ENCODE measurements around the gene MAST4. TPM values are rescaled to one million over a fixed set of nuclear protein-coding genes. Genes with fewer than 3 reads are reported as not detected.

MAST4 gene
- total and polyA plus RNA-seq, 4 donors = 17.1 to 34.6 (median 21.0) TPM

GRCh38 chr5:67147760-67148159, 551.6 kb downstream of the MAST4 start:
- 93% methylated on average over 2 of the region's 3 CpGs for WGBS (ENCODE audit: insufficient coverage)
- DNase-seq (ENCODE audit: low read depth in 4 of 6, low spot score in 6 of 6) = no peak
- no peak overlapping the region for H3K27ac ChIP-seq (ENCODE audit: low read depth, low read length)
- no peaks in the 10 kb centered on the region for H3K9me3 ChIP-seq (ENCODE audit: control insufficient read depth, insufficient read depth, low read length)
- H3K27me3 ChIP-seq (ENCODE audit: control insufficient read depth, insufficient read depth, low read length) = no peaks in the 10 kb centered on the region
- no peaks in the 10 kb centered on the region for H3K4me1 ChIP-seq (ENCODE audit: control insufficient read depth, insufficient read depth, low read length)
- no peak overlapping the region for H3K4me3 ChIP-seq (ENCODE audit: low read depth, low read length)
- H3K36me3 ChIP-seq (ENCODE audit: control insufficient read depth, insufficient read depth, low read length) = peaks cover 6% of the 10 kb centered on the region

DNA sequence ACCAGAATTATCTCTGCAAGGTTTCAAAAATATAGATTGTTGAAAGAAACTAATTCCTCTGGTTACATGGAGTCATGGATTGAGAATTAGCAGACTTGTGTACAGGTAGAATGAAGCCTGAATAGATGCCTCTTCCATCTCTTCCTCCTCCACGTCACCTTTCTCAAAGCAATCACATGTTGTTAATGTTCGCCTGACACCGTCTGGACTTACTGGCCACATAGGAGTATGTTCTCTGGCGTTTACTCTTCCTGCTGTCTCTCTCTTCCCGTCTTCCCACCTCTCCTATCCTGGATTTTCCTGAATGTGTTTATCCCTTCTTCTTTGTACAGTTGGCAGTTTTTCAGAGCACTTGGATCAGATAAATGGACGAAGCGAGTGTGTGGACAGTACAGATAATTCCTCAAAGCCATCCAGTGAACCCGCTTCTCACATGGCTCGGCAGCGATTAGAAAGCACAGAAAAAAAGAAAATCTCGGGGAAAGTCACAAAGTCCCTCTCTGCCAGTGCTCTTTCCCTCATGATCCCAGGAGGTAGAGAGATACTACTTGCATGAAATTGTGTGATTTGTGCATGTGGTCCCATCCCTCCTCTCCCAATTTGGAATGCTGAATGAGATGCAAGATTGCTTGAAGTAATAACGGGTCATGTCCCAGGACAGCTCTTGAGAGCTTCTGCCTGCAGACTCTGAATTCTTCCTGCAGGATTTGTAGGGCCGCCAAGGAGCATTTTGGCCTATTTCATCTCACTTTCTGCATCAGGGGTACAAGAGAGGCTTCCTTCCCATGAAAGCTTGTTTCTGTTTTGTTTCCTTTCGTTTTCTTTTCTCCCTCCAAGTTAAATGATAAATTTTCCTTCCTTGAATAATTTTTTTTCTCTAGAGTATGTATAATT, 553.1 kb downstream of the MAST4 start:
- Histone ChIP-seq H3K4me1 (ENCODE audit: control insufficient read depth, insufficient read depth, low read length) (no peaks in the 10 kb centered on the region), H3K36me3 (ENCODE audit: control insufficient read depth, insufficient read depth, low read length) (peaks cover 6% of the 10 kb centered on the region), H3K27ac (ENCODE audit: low read depth, low read length) (no peak overlapping the region), H3K9me3 (ENCODE audit: control insufficient read depth, insufficient read depth, low read length) (no peaks in the 10 kb centered on the region), H3K27me3 (ENCODE audit: control insufficient read depth, insufficient read depth, low read length) (no peaks in the 10 kb centered on the region), H3K4me3 (ENCODE audit: low read depth, low read length) (no peak overlapping the region)
- 74% methylated on average over 5 of the region's 14 CpGs for WGBS (ENCODE audit: insufficient coverage)
- no peak for DNase-seq (ENCODE audit: low read depth in 4 of 6, low spot score in 6 of 6)

DNA sequence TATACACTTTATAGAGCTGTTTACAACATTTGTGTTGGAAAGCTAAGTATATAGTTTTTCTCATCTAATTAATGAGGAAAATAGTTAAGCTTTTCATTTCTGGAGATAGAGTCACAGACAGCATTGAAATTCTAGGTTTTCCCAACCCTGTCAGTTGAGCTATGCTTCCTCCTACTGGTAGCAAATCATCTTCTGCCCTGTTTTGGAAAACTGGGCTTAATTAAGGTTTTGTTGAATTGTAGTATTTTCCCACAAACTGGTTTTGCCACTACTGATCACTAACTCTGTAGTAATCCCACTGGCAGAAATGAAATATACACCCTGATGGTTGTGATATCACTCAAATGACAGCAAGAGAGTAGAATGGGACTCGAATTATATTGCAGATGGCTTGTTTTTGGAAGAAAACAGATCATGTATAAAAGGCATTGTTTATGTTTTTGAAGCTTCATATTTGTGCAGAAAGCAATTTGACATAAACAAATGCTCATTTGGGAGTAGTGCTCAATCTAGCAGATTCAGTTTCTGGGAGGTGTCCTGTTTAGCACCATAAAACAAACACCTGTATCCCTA, 553.8 kb downstream of the MAST4 start:
- no peaks in the 10 kb centered on the region for H3K27me3 ChIP-seq (ENCODE audit: control insufficient read depth, insufficient read depth, low read length)
- peaks cover 5% of the 10 kb centered on the region for H3K36me3 ChIP-seq (ENCODE audit: control insufficient read depth, insufficient read depth, low read length)
- H3K9me3 ChIP-seq (ENCODE audit: control insufficient read depth, insufficient read depth, low read length) = no peaks in the 10 kb centered on the region
- H3K27ac ChIP-seq (ENCODE audit: low read depth, low read length) = no peak overlapping the region
- no peak overlapping the region for H3K4me3 ChIP-seq (ENCODE audit: low read depth, low read length)
- H3K4me1 ChIP-seq (ENCODE audit: control insufficient read depth, insufficient read depth, low read length) = no peaks in the 10 kb centered on the region
- DNase-seq (ENCODE audit: low read depth in 4 of 6, low spot score in 6 of 6) = peak in 2 of 6 donors; percentile 64 to 74
- 86% methylated on average over 1 of the region's 1 CpG for WGBS (ENCODE audit: insufficient coverage)

GRCh38 chr5:67152400-67152799, 556.2 kb downstream of the MAST4 start:
- Histone ChIP-seq H3K9me3 (ENCODE audit: control insufficient read depth, insufficient read depth, low read length) (no peaks in the 10 kb centered on the region), H3K4me1 (ENCODE audit: control insufficient read depth, insufficient read depth, low read length) (no peaks in the 10 kb centered on the region), H3K4me3 (ENCODE audit: low read depth, low read length) (no peak overlapping the region), H3K27me3 (ENCODE audit: control insufficient read depth, insufficient read depth, low read length) (no peaks in the 10 kb centered on the region), H3K27ac (ENCODE audit: low read depth, low read length) (no peak overlapping the region), H3K36me3 (ENCODE audit: control insufficient read depth, insufficient read depth, low read length) (no peaks in the 10 kb centered on the region)
- 95% methylated on average over 6 of the region's 6 CpGs for WGBS (ENCODE audit: insufficient coverage)
- DNase-seq (ENCODE audit: low read depth in 4 of 6, low spot score in 6 of 6) = no peak

DNA sequence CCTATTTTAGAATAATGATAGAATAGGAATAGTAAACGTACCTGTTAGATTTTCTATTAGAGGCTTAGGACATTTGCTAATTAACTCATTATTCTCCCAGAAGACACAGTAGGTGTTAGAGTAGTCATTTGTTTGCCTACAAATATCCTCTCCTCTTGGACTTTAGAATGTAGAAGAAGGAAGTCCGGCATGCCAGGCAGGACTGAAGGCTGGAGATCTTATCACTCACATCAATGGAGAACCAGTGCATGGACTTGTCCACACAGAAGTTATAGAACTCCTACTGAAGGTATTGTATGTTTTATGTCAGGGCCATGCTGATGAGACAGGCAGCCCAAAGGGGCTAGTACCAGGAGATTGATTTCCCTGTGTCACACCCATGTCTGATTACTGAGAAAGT, 557.1 kb downstream of the MAST4 start:
- H3K36me3 ChIP-seq (ENCODE audit: control insufficient read depth, insufficient read depth, low read length) = no peaks in the 10 kb centered on the region
- H3K27me3 ChIP-seq (ENCODE audit: control insufficient read depth, insufficient read depth, low read length) = no peaks in the 10 kb centered on the region
- no peak overlapping the region for H3K4me3 ChIP-seq (ENCODE audit: low read depth, low read length)
- H3K27ac ChIP-seq (ENCODE audit: low read depth, low read length) = no peak overlapping the region
- no peaks in the 10 kb centered on the region for H3K9me3 ChIP-seq (ENCODE audit: control insufficient read depth, insufficient read depth, low read length)
- no peaks in the 10 kb centered on the region for H3K4me1 ChIP-seq (ENCODE audit: control insufficient read depth, insufficient read depth, low read length)
- no CpG with 5 or more reads among the region's 2 CpGs for WGBS (ENCODE audit: insufficient coverage)
- no peak for DNase-seq (ENCODE audit: low read depth in 4 of 6, low spot score in 6 of 6)

GRCh38 chr5:67154556-67155206, 558.5 kb downstream of the MAST4 start:
- Histone ChIP-seq H3K27ac (ENCODE audit: low read depth, low read length) (no peak overlapping the region), H3K36me3 (ENCODE audit: control insufficient read depth, insufficient read depth, low read length) (no peaks in the 10 kb centered on the region), H3K27me3 (ENCODE audit: control insufficient read depth, insufficient read depth, low read length) (no peaks in the 10 kb centered on the region), H3K4me1 (ENCODE audit: control insufficient read depth, insufficient read depth, low read length) (no peaks in the 10 kb centered on the region), H3K4me3 (ENCODE audit: low read depth, low read length) (no peak overlapping the region), H3K9me3 (ENCODE audit: control insufficient read depth, insufficient read depth, low read length) (no peaks in the 10 kb centered on the region)
- 42% methylated on average over 3 of the region's 5 CpGs for WGBS (ENCODE audit: insufficient coverage)
- peak in 1 of 6 donors; percentile 83 for DNase-seq (ENCODE audit: low read depth in 4 of 6, low spot score in 6 of 6)

- DNase-seq (ENCODE audit: low read depth in 4 of 6, low spot score in 6 of 6) = peak in 2 of 6 donors; percentile 50 to 52
- Histone ChIP-seq H3K4me1 (ENCODE audit: control insufficient read depth, insufficient read depth, low read length) (no peaks in the 10 kb centered on the region), H3K36me3 (ENCODE audit: control insufficient read depth, insufficient read depth, low read length) (no peaks in the 10 kb centered on the region), H3K27ac (ENCODE audit: low read depth, low read length) (no peak overlapping the region), H3K9me3 (ENCODE audit: control insufficient read depth, insufficient read depth, low read length) (no peaks in the 10 kb centered on the region), H3K27me3 (ENCODE audit: control insufficient read depth, insufficient read depth, low read length) (no peaks in the 10 kb centered on the region), H3K4me3 (ENCODE audit: low read depth, low read length) (no peak overlapping the region)
- WGBS (ENCODE audit: insufficient coverage) = no CpG with 5 or more reads among the region's 5 CpGs
Measured at GRCh38 chr5:67156976-67157583, 560.9 kb downstream of the MAST4 start.

DNA sequence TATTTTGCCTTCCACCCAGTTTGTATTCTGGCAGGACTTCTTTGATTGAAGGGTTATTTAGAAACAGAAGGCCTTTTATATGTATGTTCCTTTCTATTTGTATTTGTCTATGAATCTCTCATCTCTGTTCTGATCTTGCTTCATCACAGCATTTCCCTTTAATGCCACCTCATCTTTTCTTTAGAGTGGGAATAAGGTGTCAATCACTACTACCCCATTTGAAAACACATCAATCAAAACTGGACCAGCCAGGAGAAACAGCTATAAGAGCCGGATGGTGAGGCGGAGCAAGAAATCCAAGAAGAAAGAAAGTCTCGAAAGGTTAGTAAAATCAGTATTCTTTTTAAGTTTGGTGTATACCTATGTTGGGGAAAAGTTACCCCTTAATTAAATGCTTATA, 564.1 kb downstream of the MAST4 start:
- no peak overlapping the region for H3K27ac ChIP-seq (ENCODE audit: low read depth, low read length)
- WGBS (ENCODE audit: insufficient coverage) = no CpG with 5 or more reads among the region's 3 CpGs

DNA sequence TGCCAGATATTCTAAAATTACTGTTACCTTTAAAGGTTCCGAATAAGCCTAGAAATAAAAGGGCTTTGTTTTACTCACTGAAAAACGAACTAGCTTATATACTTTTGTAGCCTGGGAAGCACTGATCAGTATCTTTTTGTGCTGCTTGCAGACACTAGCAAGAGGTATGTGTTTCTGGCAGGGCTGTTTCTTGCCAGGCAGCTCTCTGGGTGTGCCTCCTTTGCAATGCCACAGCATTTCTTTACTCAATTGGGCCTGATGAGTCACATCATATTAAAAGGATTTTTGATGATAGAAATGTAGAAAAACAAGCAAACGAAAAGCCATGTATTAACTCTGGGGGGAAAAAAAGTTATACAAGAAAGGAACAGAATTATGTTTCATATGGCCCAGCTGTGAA, 564.8 kb downstream of the MAST4 start:
- Histone ChIP-seq H3K27ac (ENCODE audit: low read depth, low read length) (no peak overlapping the region), H3K4me1 (ENCODE audit: control insufficient read depth, insufficient read depth, low read length) (peaks cover 11% of the 10 kb centered on the region), H3K27me3 (ENCODE audit: control insufficient read depth, insufficient read depth, low read length) (no peaks in the 10 kb centered on the region), H3K9me3 (ENCODE audit: control insufficient read depth, insufficient read depth, low read length) (no peaks in the 10 kb centered on the region), H3K36me3 (ENCODE audit: control insufficient read depth, insufficient read depth, low read length) (peaks cover 31% of the 10 kb centered on the region), H3K4me3 (ENCODE audit: low read depth, low read length) (no peak overlapping the region)
- DNase-seq (ENCODE audit: low read depth in 4 of 6, low spot score in 6 of 6) = no peak
- 76% methylated on average over 2 of the region's 3 CpGs for WGBS (ENCODE audit: insufficient coverage)

More for the DNA sequence above, 564.1 kb downstream of the MAST4 start:
- Histone ChIP-seq H3K4me1 (ENCODE audit: control insufficient read depth, insufficient read depth, low read length) (peaks cover 3% of the 10 kb centered on the region), H3K4me3 (ENCODE audit: low read depth, low read length) (no peak overlapping the region), H3K36me3 (ENCODE audit: control insufficient read depth, insufficient read depth, low read length) (peaks cover 25% of the 10 kb centered on the region), H3K27me3 (ENCODE audit: control insufficient read depth, insufficient read depth, low read length) (no peaks in the 10 kb centered on the region), H3K9me3 (ENCODE audit: control insufficient read depth, insufficient read depth, low read length) (no peaks in the 10 kb centered on the region)
- DNase-seq (ENCODE audit: low read depth in 4 of 6, low spot score in 6 of 6) = no peak
